PFSK-1 (cell line): ENCODE results near the gene SEC24D.

Source experiments
- FOXP2 ChIP-seq: optimal IDR thresholded peaks from 2 replicates; pipeline ENCODE3; 2011; ENCODE audit warnings: borderline replicate concordance, control low read depth, inconsistent platforms; ENCODE audit not compliant: insufficient read depth; ENCODE audit errors: extremely low read length, extremely low read depth
- POLR2AphosphoS5 ChIP-seq: IDR thresholded peaks from 2 replicates; pipeline ENCODE4 v1.6.1; 2012; ENCODE audit warnings: low read depth, mild to moderate bottlenecking, control low read depth, low read length, moderate library complexity
- SIN3A ChIP-seq: IDR thresholded peaks from 2 replicates; pipeline ENCODE4 v1.6.1; 2012; ENCODE audit warnings: mild to moderate bottlenecking, low read length, moderate library complexity, borderline replicate concordance; ENCODE audit not compliant: insufficient read depth
- TAF1 ChIP-seq: IDR thresholded peaks from 2 replicates; pipeline ENCODE4 v1.6.1; 2012; ENCODE audit warnings: low read length, control low read depth, borderline replicate concordance; ENCODE audit not compliant: insufficient read depth
- TF ChIP-seq, protein P1 (sequence below), 2 experiments: IDR thresholded peaks; 2 replicates each; pipeline versions ENCODE4 v1.6.1 to v1.8.0; 2011 to 2012; ENCODE audit warnings: low read depth in 2 of 2, low read length in 2 of 2, control low read depth in 1 of 2, inconsistent platforms in 1 of 2, mild to moderate bottlenecking in 1 of 2, moderate library complexity in 1 of 2; ENCODE audit not compliant: insufficient read depth in 1 of 2

SEC24D gene

DNA sequence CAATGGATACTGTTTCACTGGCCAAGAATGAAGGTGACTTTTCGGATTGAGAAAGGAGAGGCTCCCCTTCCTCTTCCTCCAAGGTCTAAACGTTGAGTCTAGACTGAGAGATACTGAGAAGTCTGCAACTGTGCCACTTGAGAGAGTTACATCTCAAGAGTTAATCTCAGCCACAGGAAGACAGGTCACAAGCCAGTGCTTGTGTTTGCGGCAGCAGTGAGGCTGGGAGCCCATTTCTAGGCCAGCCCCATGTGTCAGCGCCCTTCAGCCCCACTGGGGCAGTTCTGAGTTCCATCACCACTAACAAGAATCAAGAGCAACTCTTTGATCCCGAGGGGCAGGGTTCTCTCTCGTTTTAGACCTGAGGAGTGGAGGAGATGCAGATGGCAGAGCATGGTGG, 7.3 kb upstream of the SEC24D start:
- no peak for TF ChIP-seq POLR2AphosphoS5
- TF ChIP-seq, protein P1, sequence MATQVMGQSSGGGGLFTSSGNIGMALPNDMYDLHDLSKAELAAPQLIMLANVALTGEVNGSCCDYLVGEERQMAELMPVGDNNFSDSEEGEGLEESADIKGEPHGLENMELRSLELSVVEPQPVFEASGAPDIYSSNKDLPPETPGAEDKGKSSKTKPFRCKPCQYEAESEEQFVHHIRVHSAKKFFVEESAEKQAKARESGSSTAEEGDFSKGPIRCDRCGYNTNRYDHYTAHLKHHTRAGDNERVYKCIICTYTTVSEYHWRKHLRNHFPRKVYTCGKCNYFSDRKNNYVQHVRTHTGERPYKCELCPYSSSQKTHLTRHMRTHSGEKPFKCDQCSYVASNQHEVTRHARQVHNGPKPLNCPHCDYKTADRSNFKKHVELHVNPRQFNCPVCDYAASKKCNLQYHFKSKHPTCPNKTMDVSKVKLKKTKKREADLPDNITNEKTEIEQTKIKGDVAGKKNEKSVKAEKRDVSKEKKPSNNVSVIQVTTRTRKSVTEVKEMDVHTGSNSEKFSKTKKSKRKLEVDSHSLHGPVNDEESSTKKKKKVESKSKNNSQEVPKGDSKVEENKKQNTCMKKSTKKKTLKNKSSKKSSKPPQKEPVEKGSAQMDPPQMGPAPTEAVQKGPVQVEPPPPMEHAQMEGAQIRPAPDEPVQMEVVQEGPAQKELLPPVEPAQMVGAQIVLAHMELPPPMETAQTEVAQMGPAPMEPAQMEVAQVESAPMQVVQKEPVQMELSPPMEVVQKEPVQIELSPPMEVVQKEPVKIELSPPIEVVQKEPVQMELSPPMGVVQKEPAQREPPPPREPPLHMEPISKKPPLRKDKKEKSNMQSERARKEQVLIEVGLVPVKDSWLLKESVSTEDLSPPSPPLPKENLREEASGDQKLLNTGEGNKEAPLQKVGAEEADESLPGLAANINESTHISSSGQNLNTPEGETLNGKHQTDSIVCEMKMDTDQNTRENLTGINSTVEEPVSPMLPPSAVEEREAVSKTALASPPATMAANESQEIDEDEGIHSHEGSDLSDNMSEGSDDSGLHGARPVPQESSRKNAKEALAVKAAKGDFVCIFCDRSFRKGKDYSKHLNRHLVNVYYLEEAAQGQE (IDR thresholded peaks at IDR 0.05; ENCODE audit: insufficient read depth in 1 of 2, low read depth in 2 of 2, low read length in 2 of 2): no peak
- no peak for TF ChIP-seq TAF1
- TF ChIP-seq FOXP2: no peak
- TF ChIP-seq SIN3A: no peak

DNA sequence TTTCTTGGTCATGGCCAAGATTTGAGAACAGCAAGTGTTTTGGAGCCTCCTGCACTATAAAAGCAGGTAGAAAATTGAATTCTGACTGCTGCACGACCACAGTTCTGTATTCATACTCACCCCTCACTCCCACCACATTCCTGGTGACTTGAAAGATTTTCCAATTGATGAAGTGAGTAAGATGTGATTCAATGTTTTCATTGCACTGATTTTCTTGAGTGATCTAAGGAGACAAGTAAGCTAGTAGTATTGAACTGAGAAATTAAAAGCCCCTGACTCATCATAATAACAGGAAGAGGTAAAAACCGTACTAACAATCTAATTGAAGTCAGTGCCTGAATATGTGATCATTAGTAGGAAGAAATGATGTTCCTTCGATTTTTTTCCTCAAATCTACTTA, 6.1 kb upstream of the SEC24D start:
- TF ChIP-seq, protein P1 (IDR thresholded peaks at IDR 0.05; ENCODE audit: insufficient read depth in 1 of 2, low read depth in 2 of 2, low read length in 2 of 2): no peak

DNA sequence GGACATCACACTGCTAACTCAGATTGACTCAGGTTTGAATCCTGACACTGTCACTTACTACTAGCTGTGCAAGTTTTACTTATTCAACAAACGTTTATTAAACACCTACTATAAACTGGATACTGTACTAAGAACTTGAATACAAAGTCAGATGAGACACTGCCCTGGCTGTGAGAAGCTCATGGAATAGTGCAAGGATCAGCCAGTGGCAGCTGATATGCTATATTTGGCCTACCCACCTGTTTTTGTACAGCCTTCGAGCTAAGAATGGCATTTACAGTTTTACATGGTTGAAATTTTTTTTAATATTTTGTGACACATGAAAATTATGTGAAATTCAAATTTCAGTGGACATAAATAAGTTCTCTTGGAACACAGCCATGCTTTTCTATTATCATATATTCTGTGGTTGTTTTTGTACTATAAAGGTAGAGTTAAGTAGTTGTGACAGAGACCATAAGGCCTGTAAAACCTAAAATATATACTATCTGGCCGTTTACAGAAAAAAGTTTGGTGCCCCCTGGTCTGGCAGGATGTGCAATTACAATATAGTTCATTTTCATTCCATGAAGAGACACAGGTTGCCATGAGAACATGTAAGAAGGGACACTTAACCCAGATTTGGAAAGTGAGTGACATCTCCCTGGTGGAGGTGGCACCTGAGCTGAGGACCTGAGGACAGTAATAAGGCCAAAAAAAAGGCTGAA, 3.4 kb upstream of the SEC24D start:
- TF ChIP-seq FOXP2 (no peak), POLR2AphosphoS5 (no peak), SIN3A (no peak), TAF1 (no peak)
- TF ChIP-seq, protein P1 (IDR thresholded peaks at IDR 0.05; ENCODE audit: insufficient read depth in 1 of 2, low read depth in 2 of 2, low read length in 2 of 2): no peak

DNA sequence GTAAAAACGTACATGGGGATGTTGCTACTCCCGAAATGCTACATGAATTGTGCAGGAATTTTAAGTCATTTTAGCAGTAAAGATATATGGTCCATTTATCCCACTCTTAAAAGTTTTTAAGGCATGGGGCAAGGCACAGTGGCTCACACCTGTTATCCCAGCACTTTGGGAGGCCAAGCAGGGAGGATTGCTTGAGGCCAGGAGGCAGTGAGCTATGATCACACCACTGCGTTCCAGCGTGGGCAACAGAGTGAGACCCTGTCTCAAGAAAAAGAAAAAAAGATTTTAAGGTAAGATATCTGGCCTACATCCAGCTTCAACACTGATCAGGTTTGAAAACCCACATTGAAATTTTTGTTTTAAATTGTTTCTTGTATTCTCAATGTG, 1.2 kb upstream of the SEC24D start:
- TF ChIP-seq POLR2AphosphoS5 (no peak), SIN3A (no peak)

DNA sequence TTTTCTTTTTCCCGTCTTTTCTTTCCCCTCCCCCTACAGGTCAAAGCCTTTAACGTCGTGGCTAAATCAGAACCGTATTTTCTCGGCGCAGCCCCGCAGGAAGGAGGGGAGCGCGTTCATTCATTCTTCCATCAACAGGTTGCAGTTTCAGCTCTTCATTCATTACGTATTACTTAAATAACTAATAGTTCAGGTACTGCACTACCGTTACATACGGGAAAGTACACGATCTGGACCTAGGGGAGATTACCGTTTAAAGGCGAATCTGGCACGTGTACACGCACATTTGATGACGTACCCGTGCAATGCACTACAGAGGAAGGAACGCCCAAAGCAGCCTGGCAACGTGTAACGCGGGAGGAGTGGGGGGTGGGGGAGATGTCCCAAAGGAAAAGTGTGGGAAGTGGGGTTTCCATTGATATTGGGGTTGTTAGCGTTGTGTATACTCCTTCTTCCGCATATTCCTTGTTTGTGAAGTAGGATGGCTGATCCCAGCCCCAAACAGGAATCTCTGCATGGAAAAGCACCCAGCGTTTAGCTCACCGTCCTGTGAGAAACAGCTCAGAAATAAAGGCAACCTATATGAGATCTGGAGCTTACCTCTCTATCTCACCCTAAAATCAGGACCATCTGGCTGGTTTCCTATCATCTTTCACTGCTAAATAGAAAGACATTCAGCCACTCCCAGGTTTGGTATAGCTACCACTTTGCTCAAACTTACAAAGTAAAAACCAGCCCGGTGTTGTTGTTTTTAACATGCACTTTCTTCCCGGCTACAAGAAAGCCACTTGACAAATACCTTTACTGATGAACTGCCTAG, 585 bp upstream of the SEC24D start:
- TF ChIP-seq SIN3A (no peak; the same call in 1 of the 2 replicates), POLR2AphosphoS5 (peak; percentile 2; the same call in 1 of the 2 replicates)

DNA sequence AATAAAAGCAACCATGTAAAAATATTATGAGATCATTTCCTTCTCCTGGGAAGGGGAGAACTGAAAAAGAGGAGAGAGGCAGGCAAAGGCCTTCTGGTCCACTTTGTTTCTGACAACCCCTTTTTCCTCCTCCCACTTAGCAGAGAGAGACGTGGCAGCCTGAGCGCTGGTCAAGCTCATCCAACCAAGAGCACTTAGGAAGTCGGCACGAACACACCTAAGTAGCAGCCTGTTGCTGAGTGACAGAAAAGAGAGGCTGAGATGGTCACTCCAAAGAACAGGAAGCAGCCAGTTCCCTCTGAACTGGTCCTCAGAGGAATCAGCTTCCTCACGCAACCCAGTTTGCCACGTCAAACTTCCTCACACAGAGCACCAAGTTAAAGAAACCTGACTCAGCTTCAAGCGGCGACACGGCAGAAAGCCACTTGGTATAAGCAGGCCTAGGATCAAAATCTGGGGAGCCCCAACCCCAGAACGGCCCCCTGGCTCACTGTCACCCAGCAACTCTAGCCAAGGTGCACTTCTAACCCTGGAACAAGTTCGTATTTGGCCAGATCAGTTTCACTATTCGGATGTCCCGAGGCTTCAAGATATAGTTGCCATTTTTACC, 861 bp downstream of the SEC24D start:
- TF ChIP-seq FOXP2: no peak
- TF ChIP-seq SIN3A: peak; percentile 62; the same call in 1 of the 2 replicates
- TF ChIP-seq, protein P1 (IDR thresholded peaks at IDR 0.05; ENCODE audit: insufficient read depth in 1 of 2, low read depth in 2 of 2, low read length in 2 of 2): no peak
- no peak for TF ChIP-seq POLR2AphosphoS5
- peak; percentile 24; the same call in 1 of the 2 replicates for TF ChIP-seq TAF1
